Measurements from ENCODE around the gene REPS1. TPM values are rescaled to one million over a fixed set of nuclear protein-coding genes. Genes with fewer than 3 reads are reported as not detected.
"Not testable (repeated sequence)": the region's sequence is repeated elsewhere in the genome, so short reads cannot be mapped to it uniquely, and the experiment has no call there.

REPS1 gene
- total RNA-seq, 2 donors from 2014 or later, result 19.5 to 29.0 TPM

DNA sequence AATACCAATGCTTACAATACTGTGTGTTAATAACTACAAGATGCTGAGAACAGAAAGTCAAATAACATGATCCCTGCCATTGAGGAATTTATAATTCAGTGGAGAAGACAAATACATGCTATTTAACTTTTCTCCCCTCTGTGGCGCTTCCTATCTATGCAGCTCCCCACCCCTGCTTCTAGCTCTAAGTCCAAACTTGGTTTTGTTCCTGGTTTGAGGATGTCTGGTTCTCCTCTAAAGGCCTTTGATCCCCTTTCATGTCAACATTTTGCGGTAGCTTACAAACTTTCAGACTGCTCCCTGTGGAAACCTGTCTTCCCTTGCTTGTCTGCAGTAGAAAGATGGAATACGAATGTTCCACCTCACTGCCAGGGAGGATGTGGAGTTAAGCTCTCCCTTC is 18.4 kb upstream of the REPS1 start:
- intact Hi-C loops (cut with DNase I), result no loop called here
- DNase-seq, result no peak
- WGBS, 2 donors, result 88 to 96% methylated on average over 3 of the region's 3 CpGs

DNA sequence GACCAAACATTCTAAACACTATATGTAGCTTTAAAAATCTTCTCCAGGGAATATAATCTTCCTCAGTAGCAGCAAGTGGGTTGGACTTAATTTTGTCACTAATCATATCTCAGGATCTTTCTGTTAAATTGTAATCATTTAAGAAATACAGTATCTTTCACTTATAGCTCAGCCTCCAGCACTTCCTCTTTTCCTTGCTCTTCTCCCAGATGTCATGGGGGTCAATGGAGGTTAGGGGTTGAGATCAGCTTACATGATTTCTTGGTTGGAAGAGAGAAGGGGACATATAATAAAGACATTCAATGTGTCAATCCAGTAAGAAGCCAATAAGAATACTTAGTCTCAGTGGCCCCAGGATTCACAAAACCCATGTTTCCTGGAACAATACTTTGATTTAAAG is 15.7 kb upstream of the REPS1 start:
- ATAC-seq, result no peak
- no peaks in the 10 kb centered on the region for H3K36me3 ChIP-seq (replicated peaks in 1 of 2; ENCODE audit: insufficient read depth in 1 of 2, low read depth in 2 of 2)
- intact Hi-C loops (cut with DNase I), result no loop called here

More for the DNA sequence above, 18.4 kb upstream of the REPS1 start:
- H3K27me3 ChIP-seq, result no peaks in the 10 kb centered on the region
- no peaks in the 10 kb centered on the region for H3K4me1 ChIP-seq
- no peaks in the 10 kb centered on the region for H3K36me3 ChIP-seq (replicated peaks in 1 of 2; ENCODE audit: insufficient read depth in 1 of 2, low read depth in 2 of 2)
- TF ChIP-seq POLR2A (IDR thresholded peaks at IDR 0.05), result no peak
- TF ChIP-seq, protein P1, sequence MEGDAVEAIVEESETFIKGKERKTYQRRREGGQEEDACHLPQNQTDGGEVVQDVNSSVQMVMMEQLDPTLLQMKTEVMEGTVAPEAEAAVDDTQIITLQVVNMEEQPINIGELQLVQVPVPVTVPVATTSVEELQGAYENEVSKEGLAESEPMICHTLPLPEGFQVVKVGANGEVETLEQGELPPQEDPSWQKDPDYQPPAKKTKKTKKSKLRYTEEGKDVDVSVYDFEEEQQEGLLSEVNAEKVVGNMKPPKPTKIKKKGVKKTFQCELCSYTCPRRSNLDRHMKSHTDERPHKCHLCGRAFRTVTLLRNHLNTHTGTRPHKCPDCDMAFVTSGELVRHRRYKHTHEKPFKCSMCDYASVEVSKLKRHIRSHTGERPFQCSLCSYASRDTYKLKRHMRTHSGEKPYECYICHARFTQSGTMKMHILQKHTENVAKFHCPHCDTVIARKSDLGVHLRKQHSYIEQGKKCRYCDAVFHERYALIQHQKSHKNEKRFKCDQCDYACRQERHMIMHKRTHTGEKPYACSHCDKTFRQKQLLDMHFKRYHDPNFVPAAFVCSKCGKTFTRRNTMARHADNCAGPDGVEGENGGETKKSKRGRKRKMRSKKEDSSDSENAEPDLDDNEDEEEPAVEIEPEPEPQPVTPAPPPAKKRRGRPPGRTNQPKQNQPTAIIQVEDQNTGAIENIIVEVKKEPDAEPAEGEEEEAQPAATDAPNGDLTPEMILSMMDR (IDR thresholded peaks at IDR 0.05), result no peak
- H3K4me3 ChIP-seq, result no peak overlapping the region
- H3K9me3 ChIP-seq, result no peaks in the 10 kb centered on the region
- no peak for ATAC-seq
- H3K27ac ChIP-seq, result no peak overlapping the region

DNA sequence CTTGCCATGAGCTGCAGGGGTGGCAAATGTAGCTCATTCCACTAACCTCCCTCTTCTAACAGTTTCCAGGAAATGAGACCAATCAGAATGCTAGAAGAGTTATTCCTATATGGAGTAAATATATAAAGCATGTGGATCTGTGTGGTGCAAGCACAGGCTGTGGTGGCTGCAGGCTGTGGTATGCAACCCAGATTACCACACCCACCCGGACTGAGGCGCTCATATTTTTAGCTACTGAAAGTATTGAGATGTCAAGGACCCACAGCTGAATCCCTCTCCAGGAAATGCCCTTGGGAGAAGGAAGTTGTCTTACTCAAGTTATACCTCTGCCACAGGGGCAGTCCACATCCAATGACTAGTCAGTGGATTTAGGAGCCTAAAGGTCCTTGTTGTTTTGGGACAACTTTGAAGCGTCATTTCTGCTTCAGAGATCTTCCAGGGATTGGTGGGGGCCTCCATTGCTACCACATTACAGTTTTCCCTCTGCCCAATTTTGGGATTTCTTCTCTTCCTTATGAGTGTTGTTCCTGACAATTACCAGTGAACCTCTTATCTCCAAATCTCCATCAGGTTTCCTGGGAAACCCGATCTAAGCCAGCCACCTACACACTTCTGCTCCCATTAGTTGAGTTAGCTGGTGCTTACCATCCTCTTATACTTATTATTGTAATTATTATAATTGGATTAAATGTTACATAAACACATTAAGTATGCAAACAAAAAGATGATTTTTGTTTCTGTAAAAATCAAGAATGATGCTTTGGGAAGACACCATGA is 12.1 kb upstream of the REPS1 start:
- TF ChIP-seq, protein P1 (IDR thresholded peaks at IDR 0.05), result no peak
- TF ChIP-seq POLR2A (IDR thresholded peaks at IDR 0.05), result no peak
- Histone ChIP-seq H3K27ac (no peak overlapping the region), H3K4me3 (no peak overlapping the region), H3K27me3 (no peaks in the 10 kb centered on the region), H3K4me1 (no peaks in the 10 kb centered on the region), H3K9me3 (no peaks in the 10 kb centered on the region), H3K36me3 (replicated peaks in 1 of 2; ENCODE audit: insufficient read depth in 1 of 2, low read depth in 2 of 2) (no peaks in the 10 kb centered on the region)
- no peak for ATAC-seq
- intact Hi-C loops (cut with DNase I), result no loop called here
- DNase-seq, result no peak
- 81% methylated on average over 4 of the region's 4 CpGs for WGBS, 2 donors

More for the DNA sequence above, 15.7 kb upstream of the REPS1 start:
- DNase-seq, result no peak
- no peaks in the 10 kb centered on the region for H3K9me3 ChIP-seq
- no peak overlapping the region for H3K27ac ChIP-seq
- no peaks in the 10 kb centered on the region for H3K27me3 ChIP-seq
- no peak for TF ChIP-seq POLR2A (IDR thresholded peaks at IDR 0.05)
- TF ChIP-seq, protein P1 (IDR thresholded peaks at IDR 0.05), result no peak
- no peak overlapping the region for H3K4me3 ChIP-seq
- no peaks in the 10 kb centered on the region for H3K4me1 ChIP-seq

DNA sequence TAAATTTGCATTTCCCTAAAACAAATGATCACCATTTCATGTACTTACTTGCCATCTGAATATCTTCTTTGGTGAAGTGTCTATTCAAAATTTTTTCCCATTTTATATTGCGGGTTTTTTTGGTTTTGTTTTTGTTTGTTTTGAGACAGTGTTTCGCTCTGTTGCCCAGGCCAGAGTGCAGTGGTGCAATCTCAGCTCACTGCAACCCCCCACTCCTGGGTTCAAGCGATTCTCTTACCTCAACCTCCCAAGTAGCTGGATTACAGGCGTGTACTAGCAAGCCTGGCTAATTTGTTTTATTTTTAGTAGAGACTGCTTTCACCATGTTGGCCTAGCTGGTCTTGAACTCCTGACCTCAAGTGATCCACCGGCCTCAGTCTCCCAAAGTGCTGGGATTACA is 9.1 kb upstream of the REPS1 start:
- Histone ChIP-seq H3K27me3 (no peaks in the 10 kb centered on the region), H3K27ac (no peak overlapping the region), H3K4me1 (no peaks in the 10 kb centered on the region), H3K36me3 (replicated peaks in 1 of 2; ENCODE audit: insufficient read depth in 1 of 2, low read depth in 2 of 2) (no peaks in the 10 kb centered on the region), H3K4me3 (no peak overlapping the region), H3K9me3 (no peaks in the 10 kb centered on the region)
- TF ChIP-seq POLR2A (IDR thresholded peaks at IDR 0.05), result no peak
- TF ChIP-seq, protein P1 (IDR thresholded peaks at IDR 0.05), result no peak
- intact Hi-C loops (cut with DNase I), result no loop called here
- no peak for ATAC-seq
- no peak for DNase-seq
- WGBS, 2 donors, result 87 to 93% methylated on average over 5 of the region's 5 CpGs

DNA sequence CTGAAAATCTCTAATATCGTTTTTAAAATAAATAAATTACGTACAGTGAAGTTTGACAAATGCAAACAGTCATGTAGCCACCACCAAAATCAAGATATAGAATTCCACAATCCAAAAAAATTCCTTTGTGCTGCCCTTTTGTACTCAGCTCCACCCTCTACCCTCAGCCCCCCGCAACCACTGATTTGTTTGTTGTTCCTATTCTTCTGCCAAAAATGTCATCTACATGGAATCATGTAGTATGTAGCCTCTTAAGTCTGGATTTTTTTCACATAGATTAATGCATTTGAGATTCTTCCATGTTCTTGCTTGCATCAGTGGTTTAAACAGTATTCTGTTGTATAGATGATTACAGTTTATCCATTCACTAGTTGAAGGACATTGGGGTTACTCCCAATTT is 8.5 kb upstream of the REPS1 start:
- WGBS, 2 donors, result 14 to 19% methylated on average over 3 of the region's 3 CpGs
- peak in 1 of 4 donors; percentile 78 for DNase-seq
- intact Hi-C loops (cut with DNase I), result no loop called here

DNA sequence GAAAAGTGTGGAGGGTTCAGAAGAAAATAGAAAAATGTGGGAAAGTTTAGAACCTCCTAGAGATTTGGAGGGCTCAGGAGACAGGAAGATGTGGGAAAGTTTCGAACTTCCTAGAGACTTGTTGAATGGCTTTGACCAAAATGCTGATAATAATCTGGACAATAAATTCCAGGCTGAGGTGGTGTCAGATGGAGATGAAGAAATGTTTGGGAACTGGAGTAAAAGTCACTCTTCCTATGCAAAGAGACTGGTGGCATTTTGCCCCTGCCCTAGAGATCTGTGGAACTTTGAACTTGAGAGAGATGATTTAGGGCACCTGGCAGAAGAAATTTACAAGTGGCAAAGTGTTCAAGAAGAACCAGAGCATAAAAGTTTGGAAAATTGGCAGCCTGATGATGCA is 5.4 kb upstream of the REPS1 start:
- H3K9me3 ChIP-seq; H3K27me3 ChIP-seq; H3K4me3 ChIP-seq; DNase-seq; ATAC-seq; H3K27ac ChIP-seq; intact Hi-C loops (cut with DNase I); H3K36me3 ChIP-seq (replicated peaks in 1 of 2; ENCODE audit: insufficient read depth in 1 of 2, low read depth in 2 of 2): not testable (repeated sequence)
- WGBS, 2 donors, result 85 to 97% methylated on average over 1 of the region's 1 CpG
- peaks cover 12% of the 10 kb centered on the region for H3K4me1 ChIP-seq

More for the DNA sequence above, 8.5 kb upstream of the REPS1 start:
- ATAC-seq, result no peak
- TF ChIP-seq, protein P1 (IDR thresholded peaks at IDR 0.05), result no peak
- TF ChIP-seq POLR2A (IDR thresholded peaks at IDR 0.05), result no peak
- no peaks in the 10 kb centered on the region for H3K27me3 ChIP-seq
- no peak overlapping the region for H3K4me3 ChIP-seq
- no peaks in the 10 kb centered on the region for H3K36me3 ChIP-seq (replicated peaks in 1 of 2; ENCODE audit: insufficient read depth in 1 of 2, low read depth in 2 of 2)
- no peaks in the 10 kb centered on the region for H3K4me1 ChIP-seq
- no peaks in the 10 kb centered on the region for H3K9me3 ChIP-seq
- peak overlapping the region in 1 of 4 donors; percentile 2 for H3K27ac ChIP-seq

DNA sequence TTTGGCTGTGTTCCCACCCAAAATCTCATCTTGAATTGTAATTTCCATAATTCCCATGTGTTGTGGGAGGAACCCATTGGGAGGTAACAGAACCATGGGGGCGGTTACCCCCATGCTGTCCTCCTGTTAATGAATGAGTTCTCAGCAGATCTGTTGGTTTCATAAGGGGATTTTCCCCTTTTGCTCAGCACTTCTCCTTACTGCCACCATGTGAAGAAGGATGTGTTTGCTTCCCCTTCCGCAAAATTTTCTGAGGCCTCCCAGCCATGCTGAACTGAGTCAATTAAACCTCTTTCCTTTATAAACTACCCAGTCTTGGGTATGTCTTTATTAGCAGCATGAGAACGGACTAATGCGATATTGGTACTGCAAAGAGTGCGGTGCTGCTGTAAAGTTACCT is 4.9 kb upstream of the REPS1 start:
- H3K9me3 ChIP-seq; intact Hi-C loops (cut with DNase I); H3K27ac ChIP-seq; H3K4me3 ChIP-seq; H3K27me3 ChIP-seq; H3K36me3 ChIP-seq (replicated peaks in 1 of 2; ENCODE audit: insufficient read depth in 1 of 2, low read depth in 2 of 2); ATAC-seq; DNase-seq: not testable (repeated sequence)
- WGBS, 2 donors, result 89 to 90% methylated on average over 5 of the region's 5 CpGs
- peaks cover 12% of the 10 kb centered on the region for H3K4me1 ChIP-seq
